GM12801 (cell line): ENCODE measurements around the gene CHRND.

Experiments used
- CTCF ChIP-seq: IDR thresholded peaks from one replicate; pipeline ENCODE4 v1.5.1; 2011; ENCODE audit warnings: control low read depth; ENCODE audit not compliant: insufficient read length; ENCODE audit errors: extremely low read depth

CHRND gene

DNA sequence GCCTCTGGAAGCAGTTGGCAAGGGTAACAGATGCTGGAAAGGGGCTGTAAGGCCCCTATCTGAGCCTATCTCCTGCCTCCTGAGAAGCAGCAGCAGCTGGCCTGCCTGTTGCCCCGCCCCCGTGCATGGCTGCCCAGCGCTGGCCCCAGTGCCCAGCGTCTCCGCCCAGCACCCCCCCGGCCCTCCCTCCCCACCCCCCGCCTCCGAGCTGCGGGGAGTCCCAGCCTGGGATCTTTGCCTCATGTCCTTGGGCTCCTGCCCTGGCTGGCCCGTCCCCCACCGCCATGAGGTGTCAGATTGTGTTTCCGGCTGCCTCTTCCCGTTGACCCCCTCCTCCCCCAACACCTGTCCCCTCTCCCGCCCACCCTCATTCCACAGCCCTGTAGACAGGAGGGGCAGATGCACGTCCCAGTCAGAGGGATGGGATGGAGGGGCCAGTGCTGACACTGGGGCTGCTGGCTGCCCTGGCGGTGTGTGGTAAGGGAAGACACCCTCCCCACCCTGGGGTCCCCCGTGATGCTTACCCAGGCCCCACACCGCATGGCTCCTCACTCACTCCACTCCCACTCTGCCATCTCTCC is at the start of gene CHRND:
Gene CHRND (plus strand): TSS at position 370 of the 581 bp plus-strand sequence. CDS start 56 bp downstream, at position 426.
- TF ChIP-seq CTCF: no peak

DNA sequence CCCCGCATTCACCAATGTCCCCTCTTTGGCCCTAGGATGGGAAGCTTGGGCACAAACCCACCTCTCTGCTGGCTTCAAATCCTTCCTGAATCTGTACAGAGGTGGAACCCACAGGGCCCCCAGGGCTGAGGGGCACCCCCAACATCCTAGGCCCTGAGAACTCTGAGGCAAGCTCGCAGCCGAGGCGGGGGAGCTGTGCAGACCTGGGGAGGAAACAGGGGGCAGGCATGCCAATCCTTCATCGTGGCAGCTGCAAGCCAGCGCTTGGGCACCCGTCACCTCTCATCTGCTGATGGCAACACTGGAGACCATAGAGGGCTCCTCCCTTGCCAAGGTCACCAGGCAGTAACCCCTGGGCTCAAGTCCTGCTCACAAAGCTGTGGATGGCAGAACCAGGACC is 49.2 kb upstream of the CHRND start:
- no peak for TF ChIP-seq CTCF

- no peak for TF ChIP-seq CTCF
Measured at GRCh38 chr2:232477751-232478510, 48.0 kb upstream of the CHRND start.

- TF ChIP-seq CTCF: no peak
Measured at GRCh38 chr2:232478571-232479340, 47.2 kb upstream of the CHRND start.

DNA sequence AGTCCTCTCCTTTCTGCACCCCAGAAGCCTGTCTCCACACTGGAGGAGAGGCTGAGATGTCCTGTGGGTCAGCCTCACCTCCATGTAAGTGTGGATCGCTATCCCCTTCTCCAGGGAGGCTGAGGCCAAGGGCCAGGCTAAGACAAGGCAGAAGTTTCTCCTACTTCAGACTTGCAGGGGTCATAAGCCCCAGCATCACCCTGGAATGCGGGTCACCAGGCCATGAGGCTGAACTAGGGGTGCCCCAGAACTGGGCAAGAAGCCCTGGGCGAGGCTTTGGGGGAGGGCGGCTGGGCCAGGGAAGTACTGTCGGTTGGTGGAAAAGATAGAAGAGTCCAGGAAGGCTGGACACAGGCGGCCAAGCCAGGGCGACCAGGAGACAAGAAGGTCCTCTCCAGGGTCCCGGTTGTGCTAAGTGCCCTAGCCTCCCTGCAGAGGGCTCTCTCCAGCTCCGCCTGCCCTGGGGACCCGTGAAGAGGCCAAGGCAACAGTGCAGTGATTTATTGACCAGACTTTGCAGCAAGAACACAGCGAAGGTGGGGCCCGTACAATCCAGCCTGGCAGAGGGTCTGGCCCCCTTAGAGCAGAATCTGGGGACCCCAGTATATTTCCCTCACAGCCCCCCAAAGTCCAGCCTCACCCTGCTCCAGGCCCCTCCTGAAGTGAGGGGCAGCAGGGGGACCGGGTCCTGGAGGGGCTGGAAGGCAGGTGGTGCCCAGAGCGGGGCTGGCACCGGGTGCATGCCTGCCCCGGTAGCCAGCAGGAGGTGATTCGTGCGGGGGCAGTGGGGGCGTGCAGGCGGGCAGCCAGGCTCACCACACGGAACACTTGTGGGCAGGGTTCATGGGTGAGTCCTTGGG is 46.4 kb upstream of the CHRND start:
- no peak for TF ChIP-seq CTCF

DNA sequence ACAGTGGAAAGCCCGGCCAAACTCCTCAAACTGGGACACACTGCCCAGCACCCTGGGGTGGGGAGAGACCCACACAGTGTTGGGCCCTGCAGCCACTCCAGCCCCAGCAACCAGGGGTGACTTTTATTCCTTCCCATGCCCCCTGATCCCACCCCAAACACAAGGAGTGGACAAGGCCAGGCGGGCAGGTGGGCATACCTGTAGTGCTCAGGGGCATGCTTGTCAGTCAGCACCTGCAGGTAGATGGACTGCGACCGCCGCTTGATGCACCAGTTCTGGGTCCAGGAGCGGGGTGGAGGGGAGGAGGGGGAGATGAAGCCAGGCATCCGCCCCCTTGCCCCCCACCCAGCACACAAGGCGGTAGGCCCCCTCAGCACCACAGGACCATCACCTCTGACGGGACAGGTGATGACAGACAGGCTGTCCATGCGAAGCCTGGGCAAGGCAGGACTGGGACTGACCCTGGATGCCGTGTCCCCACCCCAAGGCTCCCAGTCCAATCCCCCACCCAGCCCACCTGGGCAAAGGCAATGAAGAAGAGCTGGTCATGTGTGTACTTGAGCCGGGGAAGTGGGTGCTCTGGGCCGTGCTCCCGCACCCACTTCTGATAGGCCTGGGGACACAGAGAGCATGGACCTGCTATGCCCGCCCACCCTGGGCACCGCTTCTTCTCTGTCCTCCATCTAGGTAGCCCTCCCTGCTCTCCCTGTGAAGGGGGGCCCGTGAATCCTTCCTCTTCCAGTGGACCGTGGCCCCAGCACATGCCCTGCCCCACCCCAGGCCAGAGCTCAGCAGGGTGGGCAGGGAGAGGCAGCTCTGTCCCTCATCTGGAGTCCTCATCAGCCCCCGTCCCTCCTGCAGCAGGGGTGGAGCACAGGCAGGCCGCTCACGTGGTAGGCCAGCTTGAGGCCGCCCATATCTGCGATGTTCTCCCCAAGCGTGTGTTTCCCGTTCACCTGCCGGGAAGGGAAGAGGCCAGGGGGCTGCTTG is 45.5 kb upstream of the CHRND start:
- no peak for TF ChIP-seq CTCF
